ENCODE measurements around the gene CCDC92. TPM values are rescaled to one million over a fixed set of nuclear protein-coding genes. Genes with fewer than 3 reads are reported as not detected.
"Not testable (repeated sequence)": the region's sequence is repeated elsewhere in the genome, so short reads cannot be mapped to it uniquely, and the experiment has no call there.

The CCDC92 gene
- total RNA-seq, 1 donor = 8.2 TPM

DNA sequence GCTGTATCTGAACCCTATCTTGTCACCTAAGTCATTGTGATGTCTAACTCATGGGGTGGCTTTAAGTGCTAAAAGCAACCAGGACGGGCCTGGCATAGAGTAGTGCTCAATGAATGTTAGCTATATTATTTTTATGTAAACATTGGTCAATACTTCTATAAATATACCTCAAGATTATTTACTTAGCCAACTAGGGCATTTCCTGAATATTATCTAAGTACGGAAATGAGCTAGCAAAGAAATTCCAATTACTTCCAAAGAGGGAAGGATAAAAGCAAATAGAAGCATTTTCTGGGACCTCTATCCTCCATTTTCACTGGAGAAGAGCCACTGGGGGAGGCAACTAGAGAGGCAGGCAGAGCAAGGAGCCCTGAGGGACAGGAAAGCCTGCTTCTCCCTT lies 20.6 kb downstream of the CCDC92 start:
- no peak overlapping the region for H3K4me3 ChIP-seq (ENCODE audit: low read depth, low read length)
- TF ChIP-seq, protein P1, sequence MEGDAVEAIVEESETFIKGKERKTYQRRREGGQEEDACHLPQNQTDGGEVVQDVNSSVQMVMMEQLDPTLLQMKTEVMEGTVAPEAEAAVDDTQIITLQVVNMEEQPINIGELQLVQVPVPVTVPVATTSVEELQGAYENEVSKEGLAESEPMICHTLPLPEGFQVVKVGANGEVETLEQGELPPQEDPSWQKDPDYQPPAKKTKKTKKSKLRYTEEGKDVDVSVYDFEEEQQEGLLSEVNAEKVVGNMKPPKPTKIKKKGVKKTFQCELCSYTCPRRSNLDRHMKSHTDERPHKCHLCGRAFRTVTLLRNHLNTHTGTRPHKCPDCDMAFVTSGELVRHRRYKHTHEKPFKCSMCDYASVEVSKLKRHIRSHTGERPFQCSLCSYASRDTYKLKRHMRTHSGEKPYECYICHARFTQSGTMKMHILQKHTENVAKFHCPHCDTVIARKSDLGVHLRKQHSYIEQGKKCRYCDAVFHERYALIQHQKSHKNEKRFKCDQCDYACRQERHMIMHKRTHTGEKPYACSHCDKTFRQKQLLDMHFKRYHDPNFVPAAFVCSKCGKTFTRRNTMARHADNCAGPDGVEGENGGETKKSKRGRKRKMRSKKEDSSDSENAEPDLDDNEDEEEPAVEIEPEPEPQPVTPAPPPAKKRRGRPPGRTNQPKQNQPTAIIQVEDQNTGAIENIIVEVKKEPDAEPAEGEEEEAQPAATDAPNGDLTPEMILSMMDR (IDR thresholded peaks at IDR 0.05; ENCODE audit: insufficient read depth, low read depth, low read length) = no peak
- no peak for DNase-seq (ENCODE audit: low read depth)

DNA sequence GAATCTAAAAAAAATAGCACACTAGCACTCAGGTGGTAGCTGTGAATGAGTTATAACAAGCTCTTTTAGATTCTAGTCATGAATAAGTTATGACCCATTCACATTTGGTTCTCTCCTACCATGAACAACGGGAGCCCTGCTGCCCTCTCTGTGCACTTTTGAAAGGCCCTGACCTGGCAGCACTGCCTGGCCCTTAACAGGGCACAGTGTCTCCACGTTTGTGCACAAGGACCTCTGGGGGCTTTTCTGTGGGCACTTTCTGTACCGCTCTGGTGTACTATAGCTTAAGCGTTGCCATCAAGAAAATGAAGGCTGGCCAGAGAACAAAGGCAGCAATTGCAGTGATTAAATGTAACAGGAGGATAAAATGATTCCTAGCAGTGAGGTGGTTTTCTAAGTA lies 21.2 kb downstream of the CCDC92 start:
- no peak for DNase-seq (ENCODE audit: low read depth)
- TF ChIP-seq, protein P1 (IDR thresholded peaks at IDR 0.05; ENCODE audit: insufficient read depth, low read depth, low read length) = no peak
- H3K4me3 ChIP-seq (ENCODE audit: low read depth, low read length) = no peak overlapping the region

DNA sequence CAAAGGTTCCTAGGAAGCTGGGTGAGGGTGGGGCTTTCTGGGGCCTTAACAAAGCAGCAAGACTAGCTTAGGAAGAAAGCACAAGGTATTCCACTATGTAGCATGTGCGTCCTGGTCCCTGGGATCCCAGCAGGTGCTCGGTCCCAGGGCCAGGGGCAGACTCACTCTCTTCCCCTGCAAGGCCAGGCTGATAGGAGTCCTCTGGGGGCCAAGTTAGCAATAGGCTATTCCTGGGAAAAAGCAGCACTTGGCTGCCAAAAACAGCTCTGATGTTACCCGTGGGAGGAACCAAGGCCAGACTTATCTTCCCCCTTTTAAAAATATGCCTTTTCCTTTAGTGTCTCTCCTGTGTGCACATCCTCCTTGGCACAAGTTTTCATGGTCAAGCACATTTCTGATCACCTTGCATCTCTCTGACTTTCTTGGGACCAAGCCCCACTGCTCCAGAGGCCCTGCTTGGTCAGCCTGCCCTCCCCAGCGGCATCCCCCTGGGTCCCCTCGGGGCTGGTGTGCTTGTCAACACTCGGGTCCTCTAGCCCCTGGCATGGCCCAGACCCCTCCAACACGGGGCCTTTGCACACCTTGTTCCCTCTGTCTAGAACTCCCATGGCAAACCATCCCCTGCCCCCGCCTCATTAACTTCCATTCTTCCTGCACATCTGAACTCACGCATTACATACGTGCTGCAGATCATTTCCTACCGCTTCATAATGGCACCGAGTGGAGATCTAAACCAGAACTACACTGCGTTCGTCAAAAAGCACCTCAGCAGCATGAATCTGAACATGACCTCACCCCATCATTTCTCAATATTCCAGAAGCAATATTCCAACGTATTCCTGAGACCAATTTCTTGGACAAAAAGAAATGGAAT lies 21.9 kb downstream of the CCDC92 start:
- TF ChIP-seq, protein P1 (IDR thresholded peaks at IDR 0.05; ENCODE audit: insufficient read depth, low read depth, low read length) = no peak
- DNase-seq (ENCODE audit: low read depth) = no peak
- no peak overlapping the region for H3K4me3 ChIP-seq (ENCODE audit: low read depth, low read length)

DNA sequence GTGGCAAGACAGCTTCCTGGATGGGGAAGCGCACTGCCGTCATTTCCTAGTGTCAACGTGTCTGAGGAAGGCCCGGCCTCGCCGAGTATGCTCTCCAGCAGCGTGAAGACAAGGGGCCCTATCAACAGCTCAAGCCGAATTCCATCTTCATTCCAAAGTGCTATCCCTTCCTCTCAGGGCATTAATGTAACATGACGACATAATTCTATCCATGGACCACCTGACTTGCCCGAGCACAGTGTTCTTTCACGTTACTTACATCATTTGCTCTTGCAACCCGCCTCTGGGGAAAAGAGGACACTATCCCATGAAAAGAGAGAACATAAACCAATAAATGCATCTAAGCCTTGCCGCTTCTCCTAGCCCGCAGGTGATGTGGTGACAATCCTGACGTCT lies 22.9 kb downstream of the CCDC92 start:
- TF ChIP-seq, protein P1 (IDR thresholded peaks at IDR 0.05; ENCODE audit: insufficient read depth, low read depth, low read length) = no peak
- H3K4me3 ChIP-seq (ENCODE audit: low read depth, low read length) = no peak overlapping the region
- DNase-seq (ENCODE audit: low read depth) = no peak

DNA sequence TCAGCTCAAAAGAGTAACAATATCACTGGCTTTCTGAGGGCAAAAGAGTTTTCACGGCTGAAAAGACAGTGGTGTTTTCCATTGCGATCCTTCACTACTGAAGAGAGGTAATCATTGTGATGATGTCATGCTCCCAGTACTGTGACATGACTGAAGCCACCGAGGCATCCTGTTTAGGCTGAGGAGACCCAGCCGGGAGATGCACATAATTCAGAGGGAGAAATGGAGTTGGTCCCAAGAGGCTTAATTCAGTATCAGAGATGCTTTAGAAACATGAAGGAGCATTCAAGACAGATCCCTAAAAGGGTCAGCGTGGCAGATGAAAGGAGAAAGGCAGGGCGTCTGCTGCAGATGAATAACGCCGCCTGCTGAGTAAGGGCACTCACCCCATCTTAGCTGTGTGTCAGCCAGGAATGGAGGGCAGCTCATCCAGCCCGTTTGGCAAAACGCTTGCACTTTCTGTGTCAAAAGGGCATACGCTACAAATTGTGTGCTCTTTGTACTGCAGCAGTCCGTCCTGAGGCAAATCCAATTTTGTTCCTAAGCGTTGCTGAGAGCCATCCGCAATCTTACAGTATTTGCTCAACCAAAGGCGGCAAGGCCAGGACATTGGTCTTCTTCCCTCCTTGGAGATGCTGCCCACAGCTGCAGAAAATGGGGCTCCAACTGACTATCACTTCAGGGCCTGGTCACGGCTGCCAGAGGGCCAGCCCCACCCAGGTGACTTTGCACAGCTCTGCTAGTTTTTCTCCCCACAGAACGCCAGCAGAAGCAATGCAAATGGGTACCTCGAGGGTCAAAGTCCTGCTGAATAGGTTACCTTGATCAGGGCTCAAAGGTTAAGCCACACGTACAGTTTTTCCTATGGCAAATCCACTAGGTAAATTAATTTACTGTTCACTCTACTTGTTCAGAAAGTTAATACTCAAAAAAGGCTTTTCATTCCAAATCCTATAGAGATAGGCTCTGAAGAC lies 23.5 kb downstream of the CCDC92 start:
- TF ChIP-seq, protein P1 (IDR thresholded peaks at IDR 0.05; ENCODE audit: insufficient read depth, low read depth, low read length) = no peak
- no peak for DNase-seq (ENCODE audit: low read depth)

DNA sequence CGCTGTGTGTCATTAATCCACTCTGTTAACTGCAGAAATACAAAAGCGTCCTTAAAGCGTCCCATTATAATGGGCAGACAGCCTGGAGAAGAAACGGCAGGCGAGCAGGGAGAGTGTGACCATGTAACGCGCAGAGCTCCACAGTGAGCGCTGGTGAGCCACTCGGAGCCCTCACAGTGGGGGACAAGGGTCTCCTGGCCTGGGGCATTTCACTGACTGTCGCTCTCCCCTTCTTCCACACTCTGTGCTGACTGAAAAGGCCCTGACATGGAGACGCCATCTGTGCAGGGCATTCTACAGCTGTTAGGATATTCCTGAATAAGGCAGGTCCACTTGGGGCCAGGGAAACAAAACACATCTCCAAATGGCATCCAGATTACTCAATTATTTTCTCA lies 24.2 kb downstream of the CCDC92 start:
- TF ChIP-seq, protein P1 (IDR thresholded peaks at IDR 0.05; ENCODE audit: insufficient read depth, low read depth, low read length) = no peak
- H3K4me3 ChIP-seq (ENCODE audit: low read depth, low read length) = no peak overlapping the region
- no peak for DNase-seq (ENCODE audit: low read depth)

More for the DNA sequence above, 23.5 kb downstream of the CCDC92 start:
- no peak overlapping the region for H3K4me3 ChIP-seq (ENCODE audit: low read depth, low read length)

DNA sequence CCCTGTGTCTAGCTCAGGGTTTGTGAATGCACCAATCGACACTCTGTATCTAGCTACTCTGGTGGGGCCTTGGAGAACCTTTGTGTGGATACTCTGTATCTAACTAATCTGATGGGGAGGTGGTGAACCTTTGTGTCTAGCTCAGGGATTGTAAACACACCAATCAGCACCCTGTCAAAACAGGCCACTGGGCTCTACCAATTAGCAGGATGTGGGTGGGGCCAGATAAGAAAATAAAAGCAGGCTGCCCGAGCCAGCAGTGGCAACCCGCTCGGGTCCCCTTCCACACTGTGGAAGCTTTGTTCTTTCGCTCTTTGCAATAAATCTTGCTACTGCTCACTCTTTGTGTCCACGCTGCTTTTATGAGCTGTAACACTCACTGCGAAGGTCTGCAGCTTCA lies 25.1 kb downstream of the CCDC92 start:
- H3K4me3 ChIP-seq (ENCODE audit: low read depth, low read length); DNase-seq (ENCODE audit: low read depth): not testable (repeated sequence)

DNA sequence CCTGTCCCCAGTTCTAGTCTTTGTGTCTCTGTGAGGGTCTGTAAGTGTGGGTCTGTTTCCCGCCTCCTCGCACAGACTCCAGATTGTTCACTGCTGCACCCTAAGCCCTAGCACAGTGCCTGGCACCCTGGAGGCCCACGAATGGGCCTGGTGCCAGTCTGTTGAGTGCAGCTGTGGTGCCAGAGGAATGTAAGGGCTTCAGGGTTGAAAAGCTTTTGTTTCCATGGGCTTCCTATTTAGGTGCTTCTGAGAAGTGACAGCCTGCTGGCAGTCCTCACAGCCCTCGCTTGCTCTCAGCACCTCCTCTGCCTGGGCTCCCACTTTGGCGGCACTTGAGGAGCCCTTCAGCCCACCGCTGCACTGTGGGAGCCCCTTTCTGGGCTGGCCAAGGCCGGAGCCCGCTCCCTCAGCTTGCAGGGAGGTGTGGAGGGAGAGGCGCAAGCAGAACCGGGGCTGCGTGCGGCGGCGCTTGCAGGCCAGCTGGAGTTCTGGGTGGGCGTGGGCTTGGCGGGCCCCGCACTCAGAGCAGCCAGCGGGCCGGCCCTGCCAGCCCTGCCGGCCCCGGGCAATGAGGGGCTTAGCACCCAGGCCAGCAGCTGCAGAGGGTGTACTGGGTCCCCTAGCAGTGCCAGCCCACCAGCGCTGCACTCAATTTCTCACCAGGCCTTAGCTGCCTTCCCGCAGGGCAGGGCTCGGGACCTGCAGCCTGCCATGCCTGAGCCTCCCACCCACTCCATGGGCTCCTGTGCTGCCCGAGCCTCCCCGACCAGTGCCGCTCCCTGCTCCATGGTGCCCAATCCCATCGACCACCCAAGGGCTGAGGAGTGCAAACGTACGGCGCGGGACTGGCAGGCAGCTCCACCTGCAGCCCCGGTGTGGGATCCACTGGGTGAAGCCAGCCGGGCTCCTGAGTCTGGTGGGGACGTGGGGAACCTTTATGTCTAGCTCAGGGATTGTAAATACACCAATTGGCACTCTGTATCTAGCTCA lies 25.8 kb downstream of the CCDC92 start:
- H3K4me3 ChIP-seq (ENCODE audit: low read depth, low read length); DNase-seq (ENCODE audit: low read depth): not testable (repeated sequence)
